C4-2B (cell line): Measurements from ENCODE around the gene HIVEP3.

Experiments used
- H3K27ac ChIP-seq: fragments of 450-650 bp; 2 replicates; pipeline ENCODE4 v1.5.1; 2017
- CTCF ChIP-seq: fragments of 450-650 bp; conservative IDR thresholded peaks from 2 replicates; pipeline ENCODE4 v1.5.1; 2017; ENCODE audit warnings: mild to moderate bottlenecking
- ZFX ChIP-seq: fragments of 450-650 bp; IDR thresholded peaks from 2 replicates; pipeline ENCODE4 v1.6.1; 2017

HIVEP3 gene

GRCh38 chr1:41892301-41892781 lies 26.4 kb downstream of the HIVEP3 start:
- TF ChIP-seq ZFX (no peak), CTCF (no peak)
- no peak overlapping the region for H3K27ac ChIP-seq

- TF ChIP-seq ZFX: no peak
- TF ChIP-seq CTCF: no peak
- H3K27ac ChIP-seq: no peak overlapping the region
Measured at GRCh38 chr1:41891199-41891896, 27.4 kb downstream of the HIVEP3 start.

GRCh38 chr1:41890825-41891198 lies 27.9 kb downstream of the HIVEP3 start:
- TF ChIP-seq ZFX (no peak), CTCF (no peak)
- no peak overlapping the region for H3K27ac ChIP-seq

DNA sequence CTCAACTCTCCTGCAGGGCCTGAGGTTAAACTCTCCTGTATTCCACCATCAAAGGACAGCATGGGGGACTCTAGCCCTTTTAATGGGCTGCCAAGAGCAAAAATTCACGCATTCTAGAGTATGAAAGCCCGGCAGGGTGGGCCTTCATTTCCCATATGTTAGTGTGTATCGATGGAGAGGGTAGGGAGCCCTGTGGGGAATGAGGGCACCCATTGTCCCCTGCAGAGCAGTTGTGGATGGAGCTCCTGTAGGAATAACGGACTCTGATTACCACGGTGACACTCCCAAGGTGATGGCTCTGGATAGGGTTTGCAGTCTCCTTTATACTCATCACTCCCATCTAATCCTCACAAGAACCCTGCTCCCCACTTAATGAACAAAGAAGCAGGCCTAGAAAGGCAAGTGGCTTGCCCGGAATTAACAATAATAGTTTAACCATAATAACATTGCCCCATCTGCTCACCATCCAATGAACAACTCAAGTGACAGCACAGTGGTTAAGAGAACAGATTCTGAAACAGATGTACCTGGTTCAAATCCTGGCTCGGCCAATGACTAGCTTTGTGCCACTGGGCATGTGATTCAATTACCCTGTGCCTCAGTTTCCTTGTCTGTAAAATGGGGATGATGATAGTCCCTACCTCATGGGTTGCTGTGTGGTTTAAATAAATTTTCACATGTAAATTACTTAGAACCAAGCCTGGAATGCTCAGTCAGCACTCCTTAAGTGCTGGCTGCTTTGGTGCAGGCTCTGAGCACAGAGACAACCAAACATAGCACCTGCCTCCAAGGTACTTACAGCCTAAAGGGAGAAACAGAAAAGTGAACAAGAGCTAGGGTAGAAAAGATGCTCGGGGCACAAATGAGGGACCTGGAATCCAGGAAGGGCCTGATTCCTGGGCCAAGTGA lies 29.0 kb downstream of the HIVEP3 start:
- TF ChIP-seq CTCF: no peak
- TF ChIP-seq ZFX: no peak
- no peak overlapping the region for H3K27ac ChIP-seq

DNA sequence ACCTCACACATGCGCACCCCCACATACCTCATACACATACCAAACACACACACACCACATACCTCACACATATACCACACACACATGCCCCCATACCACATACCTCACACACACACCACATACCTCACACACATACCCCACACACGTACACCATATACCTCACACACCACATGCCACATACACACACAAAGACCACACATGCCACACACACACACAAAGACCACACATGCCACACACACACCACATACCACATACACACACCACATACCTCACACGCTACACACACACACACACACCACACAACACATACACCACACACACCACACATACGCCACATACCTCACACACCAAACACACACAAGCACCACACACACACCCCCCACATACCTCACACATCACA lies 30.0 kb downstream of the HIVEP3 start:
- no peak for TF ChIP-seq ZFX
- TF ChIP-seq CTCF: no peak

GRCh38 chr1:41887365-41887764 lies 31.4 kb downstream of the HIVEP3 start:
- no peak overlapping the region for H3K27ac ChIP-seq
- TF ChIP-seq CTCF (no peak), ZFX (no peak)

More for the DNA sequence above, 30.0 kb downstream of the HIVEP3 start:
- H3K27ac ChIP-seq: no peak overlapping the region
